OCI-LY7 (cell line): Measurements from ENCODE around the gene DPF3. TPM values are rescaled to one million over a fixed set of nuclear protein-coding genes. Genes with fewer than 3 reads are reported as not detected.

ENCODE experiments used
- BruUV-seq: library from RNA; stranded (reverse); fragments of 400-500 nt; replicated peaks from 2 replicates; lab custom pipeline; 2021; lab: Mats Ljungman, UMichigan
- CTCF ChIA-PET: fragments of 300-600 bp; sonication (Branson Sonifier 250); formaldehyde crosslinking; loops from one replicate; lab custom pipeline; 2022; ENCODE audit warnings: antibody characterized with exemption; ENCODE audit not compliant: unreplicated experiment; lab: Charles Lee
- POLR2A ChIA-PET: fragments of 300-600 bp; sonication (Branson Sonifier 250); formaldehyde crosslinking; loops from one replicate; lab custom pipeline; 2022; ENCODE audit warnings: antibody characterized with exemption; lab: Charles Lee
- DNase-seq: peaks from one replicate; pipeline ENCODE4 v3.0.0-alpha.2; 2015; ENCODE audit warnings: low spot score
- H2AFZ ChIP-seq: fragments of 200-600 bp; sonication (generic), shearing (Covaris generic); 2 replicates; pipeline ENCODE4 v1.6.1; 2014; ENCODE audit warnings: mild to moderate bottlenecking, antibody characterized with exemption, low read length, moderate library complexity
- H3K27ac ChIP-seq: fragments of 200-600 bp; sonication (generic); 2 replicates; pipeline ENCODE4 v1.5.1; 2014; ENCODE audit warnings: mixed run types, low read depth, mild to moderate bottlenecking, moderate library complexity, low read length, inconsistent platforms; ENCODE audit not compliant: poor library complexity, severe bottlenecking
- H3K36me3 ChIP-seq: fragments of 200-600 bp; sonication (generic); 2 replicates; pipeline ENCODE4 v1.6.1; 2014; ENCODE audit warnings: mild to moderate bottlenecking, antibody characterized with exemption, low read length, moderate library complexity, mixed read lengths; ENCODE audit not compliant: insufficient read depth
- H3K4me1 ChIP-seq: fragments of 200-600 bp; sonication (generic); 2 replicates; pipeline ENCODE4 v1.5.1; 2014; ENCODE audit warnings: mild to moderate bottlenecking, low read length; ENCODE audit not compliant: insufficient read depth, poor library complexity, severe bottlenecking
- H3K4me2 ChIP-seq: fragments of 200-600 bp; sonication (generic); 2 replicates; pipeline ENCODE4 v1.6.1; 2014; ENCODE audit warnings: mild to moderate bottlenecking, low read length
- H3K4me3 ChIP-seq: fragments of 200-600 bp; sonication (generic); 2 replicates; pipeline ENCODE4 v1.5.1; 2014; ENCODE audit warnings: mild to moderate bottlenecking, low read depth, low read length; ENCODE audit not compliant: poor library complexity, severe bottlenecking
- H3K79me2 ChIP-seq: fragments of 200-600 bp; sonication (generic); 2 replicates; pipeline ENCODE4 v1.6.1; 2016; ENCODE audit warnings: low read depth, mild to moderate bottlenecking, low read length, moderate library complexity, mixed read lengths; ENCODE audit not compliant: insufficient read depth
- H3K9me2 ChIP-seq: fragments of 200-600 bp; sonication (generic); 2 replicates; pipeline ENCODE4 v1.6.1; 2016; ENCODE audit warnings: mild to moderate bottlenecking, low read length, mixed read lengths; ENCODE audit not compliant: insufficient read depth
- H3K9me3 ChIP-seq: fragments of 200-600 bp; sonication (generic); 2 replicates; pipeline ENCODE4 v1.6.1; 2014; ENCODE audit warnings: mild to moderate bottlenecking, mixed run types, low read length, mixed read lengths
- H4K20me1 ChIP-seq: fragments of 200-600 bp; sonication (generic); 2 replicates; pipeline ENCODE4 v1.6.1; 2014; ENCODE audit warnings: mild to moderate bottlenecking, antibody characterized with exemption, low read length, moderate library complexity, mixed read lengths; ENCODE audit not compliant: insufficient read depth
- EZH2phosphoT487 ChIP-seq: fragments of 200-600 bp; sonication (generic); IDR thresholded peaks from 2 replicates; pipeline ENCODE4 v1.6.1; 2018; ENCODE audit warnings: low read depth, borderline replicate concordance, mild to moderate bottlenecking, mixed run types, antibody characterized with exemption, low read length, moderate library complexity, mixed read lengths
- intact Hi-C: fragments of 100-400 bp; cut with micrococcal nuclease; formaldehyde crosslinking; loops from one replicate; pipeline ENCODE4 v1.10.0; 2022; ENCODE audit not compliant: unreplicated experiment
- total RNA-seq, 2 experiments: library from RNA; depleted of rRNA in 1 of 2; stranded (reverse); fragments of >200 nt in 1 of 2; shearing (Covaris generic) in 1 of 2; gene quantifications; 2 replicates each; pipeline ENCODE4 v1.2.3, GENCODE V29; 2014 to 2022
- TF ChIP-seq, protein P1 (sequence below): fragments of 200-600 bp; sonication (generic); conservative IDR thresholded peaks from 2 replicates; pipeline ENCODE4 v1.5.1; 2014; ENCODE audit warnings: mild to moderate bottlenecking, antibody characterized with exemption, low read length, moderate library complexity, mixed read lengths

The DPF3 gene
- total RNA-seq, 2 experiments from 2014 or later = 0.42 TPM; not detected in 1

GRCh38 chr14:72683787-72684186, 210.1 kb downstream of the DPF3 start:
- H3K4me3 ChIP-seq = no peak overlapping the region
- no peak overlapping the region for H2AFZ ChIP-seq
- POLR2A ChIA-PET = no interaction called here
- no peaks in the 10 kb centered on the region for H3K9me2 ChIP-seq
- H3K9me3 ChIP-seq = no peaks in the 10 kb centered on the region
- H3K4me2 ChIP-seq = no peak overlapping the region
- no TSS peak for BruUV-seq
- H3K4me1 ChIP-seq = no peaks in the 10 kb centered on the region
- H3K79me2 ChIP-seq = no peaks in the 10 kb centered on the region
- intact Hi-C loops = no loop called here
- H4K20me1 ChIP-seq = no peaks in the 10 kb centered on the region
- CTCF ChIA-PET = no interaction called here
- no peak for TF ChIP-seq EZH2phosphoT487
- TF ChIP-seq, protein P1, sequence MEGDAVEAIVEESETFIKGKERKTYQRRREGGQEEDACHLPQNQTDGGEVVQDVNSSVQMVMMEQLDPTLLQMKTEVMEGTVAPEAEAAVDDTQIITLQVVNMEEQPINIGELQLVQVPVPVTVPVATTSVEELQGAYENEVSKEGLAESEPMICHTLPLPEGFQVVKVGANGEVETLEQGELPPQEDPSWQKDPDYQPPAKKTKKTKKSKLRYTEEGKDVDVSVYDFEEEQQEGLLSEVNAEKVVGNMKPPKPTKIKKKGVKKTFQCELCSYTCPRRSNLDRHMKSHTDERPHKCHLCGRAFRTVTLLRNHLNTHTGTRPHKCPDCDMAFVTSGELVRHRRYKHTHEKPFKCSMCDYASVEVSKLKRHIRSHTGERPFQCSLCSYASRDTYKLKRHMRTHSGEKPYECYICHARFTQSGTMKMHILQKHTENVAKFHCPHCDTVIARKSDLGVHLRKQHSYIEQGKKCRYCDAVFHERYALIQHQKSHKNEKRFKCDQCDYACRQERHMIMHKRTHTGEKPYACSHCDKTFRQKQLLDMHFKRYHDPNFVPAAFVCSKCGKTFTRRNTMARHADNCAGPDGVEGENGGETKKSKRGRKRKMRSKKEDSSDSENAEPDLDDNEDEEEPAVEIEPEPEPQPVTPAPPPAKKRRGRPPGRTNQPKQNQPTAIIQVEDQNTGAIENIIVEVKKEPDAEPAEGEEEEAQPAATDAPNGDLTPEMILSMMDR = no peak
- DNase-seq = no peak
- no peaks in the 10 kb centered on the region for H3K36me3 ChIP-seq
- H3K27ac ChIP-seq = no peak overlapping the region

GRCh38 chr14:72682188-72682587, 211.7 kb downstream of the DPF3 start:
- BruUV-seq = no TSS peak
- Histone ChIP-seq H3K4me1 (no peaks in the 10 kb centered on the region), H4K20me1 (no peaks in the 10 kb centered on the region), H3K4me2 (no peak overlapping the region), H3K79me2 (no peaks in the 10 kb centered on the region), H2AFZ (no peak overlapping the region), H3K36me3 (no peaks in the 10 kb centered on the region), H3K9me2 (no peaks in the 10 kb centered on the region), H3K9me3 (no peaks in the 10 kb centered on the region), H3K4me3 (no peak overlapping the region), H3K27ac (no peak overlapping the region)
- no peak for DNase-seq
- CTCF ChIA-PET = no interaction called here
- intact Hi-C loops = no loop called here
- TF ChIP-seq, protein P1 = no peak
- no peak for TF ChIP-seq EZH2phosphoT487
- POLR2A ChIA-PET = no interaction called here

DNA sequence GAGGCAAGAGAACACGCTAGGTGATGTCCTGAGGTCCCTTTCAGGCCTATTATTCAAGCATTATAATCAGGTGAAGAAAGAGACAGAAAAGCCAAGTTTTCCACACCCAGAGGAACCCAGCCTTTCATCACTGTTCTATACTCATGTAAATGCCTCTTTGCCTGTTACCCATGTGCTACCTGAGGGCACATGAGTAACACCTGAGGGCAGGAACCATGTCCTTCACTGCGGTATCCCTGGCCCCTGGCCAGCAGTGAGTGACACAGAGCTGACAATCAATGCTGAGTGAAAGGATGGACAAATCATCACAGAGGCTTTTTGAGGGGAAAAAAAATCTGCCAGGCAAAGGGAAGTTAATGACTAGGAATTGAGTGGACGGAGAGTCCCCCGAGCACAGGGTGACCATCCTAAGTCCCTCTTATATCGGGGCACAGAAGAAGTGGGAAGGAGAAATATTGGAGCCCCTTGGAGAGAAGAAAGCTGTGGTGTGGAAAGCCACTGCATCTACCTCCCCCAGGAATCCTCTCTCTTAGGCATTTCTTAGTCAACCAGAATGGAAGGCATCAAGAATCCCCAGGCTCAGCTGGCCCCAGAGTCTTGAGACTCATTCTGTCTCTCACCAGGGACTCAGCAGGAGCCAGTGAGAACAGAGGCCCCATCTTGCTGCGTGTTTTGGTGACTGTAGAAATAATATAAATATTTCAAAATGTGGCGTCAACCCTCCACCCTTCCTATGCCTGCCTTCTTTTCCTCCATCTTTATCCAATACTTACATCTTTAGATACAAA, 212.9 kb downstream of the DPF3 start:
- no peak overlapping the region for H3K4me3 ChIP-seq
- no TSS peak for BruUV-seq
- ChIA-PET CTCF (no interaction called here), POLR2A (interaction anchor here (0.7 kb wide), 1 partner anchor 10 kb away, joined by 3 read pairs; no protein-coding TSS in a partner anchor)
- no peak for DNase-seq
- no peaks in the 10 kb centered on the region for H3K9me3 ChIP-seq
- TF ChIP-seq, protein P1 = no peak
- TF ChIP-seq EZH2phosphoT487 = no peak
- H2AFZ ChIP-seq = no peak overlapping the region
- no peaks in the 10 kb centered on the region for H3K9me2 ChIP-seq
- no peaks in the 10 kb centered on the region for H3K4me1 ChIP-seq
- H3K4me2 ChIP-seq = no peak overlapping the region
- intact Hi-C loops = no loop called here
- H4K20me1 ChIP-seq = no peaks in the 10 kb centered on the region
- H3K79me2 ChIP-seq = no peaks in the 10 kb centered on the region
- H3K36me3 ChIP-seq = no peaks in the 10 kb centered on the region
- H3K27ac ChIP-seq = no peak overlapping the region
